OCI-LY3 (cell line): ENCODE results near the gene CTAGE15.
"Not testable (repeated sequence)": the region's sequence is repeated elsewhere in the genome, so short reads cannot be mapped to it uniquely, and the experiment has no call there.

Source experiments
- EZH2phosphoT487 ChIP-seq: fragments of 200-600 bp; shearing (Covaris generic); IDR thresholded peaks from 2 replicates; pipeline ENCODE4 v1.6.1; 2018; ENCODE audit warnings: antibody characterized with exemption, mixed run types, low read depth
- TF ChIP-seq, protein P1 (sequence below): fragments of 200-600, 300-600 bp; sonication (generic); IDR thresholded peaks from 2 replicates; pipeline ENCODE4 v1.5.1; 2014; ENCODE audit warnings: antibody characterized with exemption, low read length, low read depth

GRCh38 chr7:143522309-143522916, 49.2 kb upstream of the CTAGE15 start:
- TF ChIP-seq EZH2phosphoT487, result not testable (repeated sequence)
- TF ChIP-seq, protein P1, sequence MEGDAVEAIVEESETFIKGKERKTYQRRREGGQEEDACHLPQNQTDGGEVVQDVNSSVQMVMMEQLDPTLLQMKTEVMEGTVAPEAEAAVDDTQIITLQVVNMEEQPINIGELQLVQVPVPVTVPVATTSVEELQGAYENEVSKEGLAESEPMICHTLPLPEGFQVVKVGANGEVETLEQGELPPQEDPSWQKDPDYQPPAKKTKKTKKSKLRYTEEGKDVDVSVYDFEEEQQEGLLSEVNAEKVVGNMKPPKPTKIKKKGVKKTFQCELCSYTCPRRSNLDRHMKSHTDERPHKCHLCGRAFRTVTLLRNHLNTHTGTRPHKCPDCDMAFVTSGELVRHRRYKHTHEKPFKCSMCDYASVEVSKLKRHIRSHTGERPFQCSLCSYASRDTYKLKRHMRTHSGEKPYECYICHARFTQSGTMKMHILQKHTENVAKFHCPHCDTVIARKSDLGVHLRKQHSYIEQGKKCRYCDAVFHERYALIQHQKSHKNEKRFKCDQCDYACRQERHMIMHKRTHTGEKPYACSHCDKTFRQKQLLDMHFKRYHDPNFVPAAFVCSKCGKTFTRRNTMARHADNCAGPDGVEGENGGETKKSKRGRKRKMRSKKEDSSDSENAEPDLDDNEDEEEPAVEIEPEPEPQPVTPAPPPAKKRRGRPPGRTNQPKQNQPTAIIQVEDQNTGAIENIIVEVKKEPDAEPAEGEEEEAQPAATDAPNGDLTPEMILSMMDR, result not testable (repeated sequence)
